Measurements from ENCODE around the gene FILIP1.

Gene FILIP1

GRCh38 chr6:75495011-75495410, 1.4 kb upstream of the FILIP1 start:
- no peak for DNase-seq (ENCODE audit: low spot score)

DNA sequence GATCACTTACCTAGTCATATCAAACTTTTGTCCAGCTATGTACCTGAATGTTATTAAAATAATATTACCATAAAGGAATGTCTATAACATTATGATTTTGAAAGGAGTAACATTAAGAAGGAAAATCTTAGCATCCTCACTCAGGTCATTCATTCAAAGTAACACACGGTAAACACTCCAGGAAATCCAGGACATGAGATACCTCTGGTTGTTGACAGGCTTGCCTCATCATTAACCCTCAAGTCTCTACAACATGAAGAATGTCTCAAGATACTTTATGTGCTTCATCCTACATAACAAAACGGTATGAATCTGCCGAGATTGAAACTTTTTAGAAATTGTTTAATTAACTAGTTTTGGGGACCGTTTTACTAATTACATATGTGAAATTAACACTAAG, 690 bp upstream of the FILIP1 start:
- no peak for DNase-seq (ENCODE audit: low spot score)

- DNase-seq (ENCODE audit: low spot score): no peak
Measured at GRCh38 chr6:75492386-75493153, 1.0 kb downstream of the FILIP1 start.

DNA sequence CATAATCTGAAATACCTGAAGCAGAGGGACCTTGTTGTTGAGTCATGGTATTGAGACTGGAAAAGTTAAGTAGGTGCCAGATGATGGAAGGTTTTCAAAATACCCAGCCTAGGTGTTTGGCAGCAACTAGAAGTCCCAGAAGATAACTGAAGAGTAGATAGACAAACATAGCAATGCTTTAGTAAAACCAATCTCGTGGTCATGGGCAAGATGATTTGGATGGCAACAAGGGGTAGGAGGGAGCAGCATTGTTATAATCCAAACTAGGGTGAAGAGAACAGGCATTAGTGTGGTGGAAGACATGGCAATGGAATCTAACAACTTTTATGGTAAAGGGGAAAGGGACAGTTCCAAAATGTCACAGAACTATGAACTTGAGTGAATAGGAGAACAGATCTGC, 2.3 kb downstream of the FILIP1 start:
- no peak for DNase-seq (ENCODE audit: low spot score)

DNA sequence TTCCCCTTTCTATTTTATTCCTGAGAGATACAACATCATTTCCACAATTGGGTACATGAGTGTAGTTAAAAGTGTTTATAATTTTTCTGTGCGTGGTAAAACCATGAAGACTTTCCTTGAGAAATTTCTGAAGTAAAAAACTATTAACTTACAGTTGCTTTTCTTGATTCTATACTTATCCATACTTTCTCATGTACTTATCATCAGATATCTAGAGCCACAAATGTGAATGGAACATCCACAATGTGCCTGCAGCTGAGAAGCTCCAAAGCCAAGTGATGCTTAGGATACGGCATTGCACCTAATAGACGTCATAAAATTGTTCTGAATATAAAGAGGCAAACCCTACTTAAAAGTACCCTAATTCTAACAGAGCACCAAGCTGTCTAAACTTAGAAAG, 2.9 kb downstream of the FILIP1 start:
- no peak for DNase-seq (ENCODE audit: low spot score)

- DNase-seq (ENCODE audit: low spot score): no peak
Measured at GRCh38 chr6:75489025-75489424, 4.6 kb downstream of the FILIP1 start.

DNA sequence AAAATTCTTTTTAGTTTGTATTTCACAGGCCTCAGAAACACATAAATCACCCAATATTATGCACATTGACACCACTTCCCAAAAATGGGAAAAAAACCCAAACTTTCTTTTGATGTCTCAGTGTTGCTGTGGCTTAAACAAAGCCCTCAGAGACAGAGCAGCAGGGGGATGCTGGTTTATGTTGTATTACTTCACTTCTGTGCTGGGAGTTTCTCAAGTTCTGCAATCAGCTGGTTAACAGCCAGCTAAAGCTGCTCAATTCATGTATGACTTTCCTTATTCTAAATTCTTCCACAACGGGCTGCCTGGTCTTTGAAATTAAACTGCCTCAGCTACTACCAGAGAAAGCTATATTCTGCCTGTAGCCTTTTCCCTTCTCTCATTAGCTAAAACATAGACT, 5.6 kb downstream of the FILIP1 start:
- no peak for DNase-seq (ENCODE audit: low spot score)

DNA sequence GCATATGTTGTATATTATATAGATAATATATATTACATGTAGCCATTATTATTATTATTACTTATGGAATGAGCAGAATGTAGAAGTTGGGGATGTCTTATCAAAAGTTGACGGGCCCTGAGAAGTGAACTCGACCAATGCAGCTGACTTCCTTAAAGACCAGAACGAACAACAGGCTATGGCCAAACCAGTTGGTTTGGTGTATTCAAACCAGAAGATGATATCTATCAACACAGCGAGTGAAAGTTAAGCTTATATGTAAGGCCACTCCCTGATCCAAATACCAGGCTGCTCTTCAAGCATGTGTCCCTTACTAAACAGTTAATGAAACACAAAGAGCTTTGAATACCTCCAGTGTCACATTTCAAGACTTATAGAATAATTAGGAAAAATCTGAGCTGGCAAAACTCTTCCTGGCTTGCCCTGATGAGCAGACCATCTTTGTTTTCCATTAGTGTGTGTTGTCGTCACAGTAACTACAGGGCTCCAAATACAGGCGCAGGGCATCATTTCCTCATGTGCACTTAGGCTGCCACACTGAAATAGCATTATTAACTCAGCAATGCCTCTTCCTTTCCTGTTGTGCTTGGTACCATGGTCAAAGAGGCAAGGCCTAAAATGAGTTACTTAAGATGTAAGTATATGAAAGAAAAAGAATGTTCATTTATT, 6.6 kb downstream of the FILIP1 start:
- no peak for DNase-seq (ENCODE audit: low spot score)

- no peak for DNase-seq (ENCODE audit: low spot score)
Measured at GRCh38 chr6:75484535-75484934, 9.1 kb downstream of the FILIP1 start.

GRCh38 chr6:75483136-75483952, 10.3 kb downstream of the FILIP1 start:
- no peak for DNase-seq (ENCODE audit: low spot score)

GRCh38 chr6:75481936-75482593, 11.5 kb downstream of the FILIP1 start:
- DNase-seq (ENCODE audit: low spot score): no peak

- no peak for DNase-seq (ENCODE audit: low spot score)
Measured at GRCh38 chr6:75481394-75481793, 12.2 kb downstream of the FILIP1 start.

DNA sequence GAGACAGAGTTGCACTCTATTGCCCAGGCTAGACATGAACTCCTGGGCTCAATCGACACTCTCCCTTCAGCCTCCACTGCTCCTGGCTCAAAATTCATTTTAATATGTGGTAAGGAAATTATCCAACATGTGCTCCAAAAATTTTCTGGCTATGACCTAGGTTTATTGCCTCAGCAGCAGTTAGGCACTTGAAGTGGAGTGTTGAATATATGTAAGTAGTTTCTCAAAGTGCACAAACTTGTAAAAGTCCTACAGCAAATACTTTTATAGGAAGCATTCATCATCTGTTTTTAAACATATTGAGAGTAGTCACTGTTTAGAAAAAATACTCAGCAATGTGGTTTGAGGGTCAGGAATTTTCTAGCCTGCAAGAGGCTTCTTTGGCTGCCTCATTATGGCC, 13.2 kb downstream of the FILIP1 start:
- DNase-seq (ENCODE audit: low spot score): no peak

DNA sequence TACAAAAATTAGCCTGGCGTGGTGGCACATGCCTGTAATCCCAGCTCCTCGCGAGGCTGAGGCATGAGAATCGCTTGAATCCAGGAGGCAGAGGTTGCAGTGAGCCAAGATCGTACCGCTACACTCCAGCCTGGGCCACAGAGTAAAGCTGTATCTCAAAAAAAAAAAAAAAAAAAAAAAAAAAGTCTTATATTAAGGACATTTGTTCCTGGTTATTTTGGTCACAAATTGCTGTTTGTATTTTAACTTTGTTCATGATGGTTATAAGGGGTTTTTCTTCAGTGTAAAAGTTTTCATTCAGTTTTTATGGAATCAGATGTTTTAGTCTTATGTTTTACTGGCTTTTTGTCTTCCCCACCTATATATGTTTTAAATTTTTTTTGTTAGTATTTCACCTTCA, 13.9 kb downstream of the FILIP1 start:
- no peak for DNase-seq (ENCODE audit: low spot score)

- no peak for DNase-seq (ENCODE audit: low spot score)
Measured at GRCh38 chr6:75478929-75479328, 14.7 kb downstream of the FILIP1 start.

GRCh38 chr6:75472885-75473284, 20.7 kb downstream of the FILIP1 start:
- no peak for DNase-seq (ENCODE audit: low spot score)

- DNase-seq (ENCODE audit: low spot score): no peak
Measured at GRCh38 chr6:75467966-75468365, 25.6 kb downstream of the FILIP1 start.

- DNase-seq (ENCODE audit: low spot score): no peak
Measured at GRCh38 chr6:75467284-75467683, 26.3 kb downstream of the FILIP1 start.

- DNase-seq (ENCODE audit: low spot score): no peak
Measured at GRCh38 chr6:75466636-75467035, 27.0 kb downstream of the FILIP1 start.

GRCh38 chr6:75463908-75464307, 29.7 kb downstream of the FILIP1 start:
- no peak for DNase-seq (ENCODE audit: low spot score)

DNA sequence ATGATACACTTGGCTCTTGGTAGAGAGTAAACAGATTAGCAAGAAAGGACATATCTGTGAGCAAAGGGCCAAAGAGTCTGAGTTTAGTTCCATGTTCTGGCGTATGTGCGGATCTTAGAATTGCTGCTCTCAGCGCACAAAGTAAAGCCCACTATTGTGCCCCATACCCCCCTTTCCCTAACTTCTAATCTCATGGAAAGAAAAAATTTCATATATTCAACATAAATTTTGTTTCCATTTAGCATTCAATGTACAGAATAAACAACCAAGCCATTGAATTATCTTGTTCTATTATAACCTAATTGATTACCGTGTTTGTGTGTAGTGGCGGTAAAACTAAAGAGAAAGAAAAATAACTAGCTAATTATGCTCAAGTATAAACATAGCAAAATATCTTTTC, 30.5 kb downstream of the FILIP1 start:
- DNase-seq (ENCODE audit: low spot score): no peak

DNA sequence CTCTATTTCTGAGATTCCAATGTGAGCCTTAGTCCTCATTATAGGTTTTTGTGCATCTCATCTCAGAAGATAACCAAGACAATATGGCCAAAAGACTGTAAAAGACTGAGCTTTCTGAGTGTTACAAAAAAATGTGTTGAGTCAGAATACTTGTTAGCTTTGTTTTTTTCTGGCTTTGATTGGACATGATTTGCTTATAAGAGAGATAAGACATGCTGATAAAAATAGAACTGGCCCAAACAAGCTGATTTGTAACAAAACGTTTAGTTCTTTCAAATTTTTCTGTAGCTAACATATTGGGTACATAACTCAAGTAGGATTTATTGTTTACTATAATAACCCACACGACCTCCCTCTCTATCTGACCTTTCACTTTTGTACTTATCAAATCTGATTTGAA, 32.9 kb downstream of the FILIP1 start:
- no peak for DNase-seq (ENCODE audit: low spot score)

Data from hematopoietic multipotent progenitor cell treated with erythropoietin and hydrocortisone succinate and interleukin-3 and kit ligand, for 15 days (in vitro differentiated cells).